Transverse colon (tissue), 4 donors: ENCODE data around the gene CABCOCO1.

Experiments
- POLR2AphosphoS5 ChIP-seq, 3 donors: sonication (generic); formaldehyde crosslinking; IDR thresholded peaks; one replicate each; pipeline ENCODE4 v1.6.1; 2016; ENCODE audit warnings: antibody characterized with exemption in 3 of 3
- TF ChIP-seq, protein P1 (sequence below), 5 experiments: fragments of 200-600 bp in 3 of 5; fragments of 450-650 bp in 2 of 5; sonication (generic) in 3 of 5; IDR thresholded peaks; 1 replicate in 2 of 5; 2 replicates in 3 of 5; pipeline ENCODE4 v1.5.1; 2016 to 2017; ENCODE audit warnings: antibody characterized with exemption in 5 of 5, inconsistent platforms in 3 of 5, mild to moderate bottlenecking in 2 of 5, moderate library complexity in 1 of 5

DNA sequence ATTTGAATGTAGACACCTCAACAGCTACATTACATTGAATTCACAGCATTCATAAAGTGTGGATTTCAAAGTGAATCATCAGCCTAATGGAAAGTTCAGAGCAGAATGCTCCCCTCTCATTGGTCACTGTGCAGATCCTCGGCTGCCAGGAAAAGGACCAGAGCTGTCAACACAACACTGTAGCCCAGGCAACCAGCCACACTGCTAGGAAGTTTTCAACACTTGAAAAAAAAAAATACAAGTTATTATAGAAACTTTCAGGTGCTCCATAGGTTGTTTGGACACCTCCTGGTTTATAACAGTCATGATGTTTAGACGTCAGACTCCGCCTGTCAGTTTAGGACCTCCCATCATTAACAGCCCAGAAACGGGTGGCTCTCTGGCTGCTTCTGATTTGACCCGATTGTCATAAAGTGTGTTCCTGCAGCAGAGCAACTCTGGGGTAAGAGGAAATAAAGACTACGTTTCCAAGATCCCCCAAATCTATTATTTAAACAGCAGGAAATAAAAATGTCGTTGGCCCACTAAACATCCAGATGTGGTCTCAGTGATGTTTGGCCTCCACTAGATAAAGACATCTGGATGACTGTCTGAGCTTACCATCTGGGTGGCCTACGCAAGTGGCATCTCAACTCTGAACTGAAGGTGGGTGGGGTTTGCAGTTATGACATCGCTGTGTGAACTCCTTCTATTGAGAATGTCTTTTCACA lies 117.4 kb downstream of the CABCOCO1 start:
- TF ChIP-seq, protein P1, sequence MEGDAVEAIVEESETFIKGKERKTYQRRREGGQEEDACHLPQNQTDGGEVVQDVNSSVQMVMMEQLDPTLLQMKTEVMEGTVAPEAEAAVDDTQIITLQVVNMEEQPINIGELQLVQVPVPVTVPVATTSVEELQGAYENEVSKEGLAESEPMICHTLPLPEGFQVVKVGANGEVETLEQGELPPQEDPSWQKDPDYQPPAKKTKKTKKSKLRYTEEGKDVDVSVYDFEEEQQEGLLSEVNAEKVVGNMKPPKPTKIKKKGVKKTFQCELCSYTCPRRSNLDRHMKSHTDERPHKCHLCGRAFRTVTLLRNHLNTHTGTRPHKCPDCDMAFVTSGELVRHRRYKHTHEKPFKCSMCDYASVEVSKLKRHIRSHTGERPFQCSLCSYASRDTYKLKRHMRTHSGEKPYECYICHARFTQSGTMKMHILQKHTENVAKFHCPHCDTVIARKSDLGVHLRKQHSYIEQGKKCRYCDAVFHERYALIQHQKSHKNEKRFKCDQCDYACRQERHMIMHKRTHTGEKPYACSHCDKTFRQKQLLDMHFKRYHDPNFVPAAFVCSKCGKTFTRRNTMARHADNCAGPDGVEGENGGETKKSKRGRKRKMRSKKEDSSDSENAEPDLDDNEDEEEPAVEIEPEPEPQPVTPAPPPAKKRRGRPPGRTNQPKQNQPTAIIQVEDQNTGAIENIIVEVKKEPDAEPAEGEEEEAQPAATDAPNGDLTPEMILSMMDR (IDR thresholded peaks at IDR 0.05): no peak
- no peak for TF ChIP-seq POLR2AphosphoS5 (IDR thresholded peaks at IDR 0.05)
